Measurements from ENCODE around the gene LRRN2.

GRCh38 chr1:204728045-204728444 is 42.5 kb upstream of the LRRN2 start:
- TF ChIP-seq CTCF (IDR thresholded peaks at IDR 0.05) = no peak
- no peak for TF ChIP-seq POLR2A (IDR thresholded peaks at IDR 0.05)
